ENCODE data around the gene SLC39A13.
A peak's percentile ranks its signal among the peaks of the same experiment; 100 is the strongest.

The SLC39A13 gene

GRCh38 chr11:47407746-47408590 lies at the start of gene SLC39A13:
SLC39A13 (plus strand) TSS chr11:47408590; CDS start chr11:47410095, 1,505 bp downstream.
- peak; percentile 97 for DNase-seq (ENCODE audit: low spot score)

DNA sequence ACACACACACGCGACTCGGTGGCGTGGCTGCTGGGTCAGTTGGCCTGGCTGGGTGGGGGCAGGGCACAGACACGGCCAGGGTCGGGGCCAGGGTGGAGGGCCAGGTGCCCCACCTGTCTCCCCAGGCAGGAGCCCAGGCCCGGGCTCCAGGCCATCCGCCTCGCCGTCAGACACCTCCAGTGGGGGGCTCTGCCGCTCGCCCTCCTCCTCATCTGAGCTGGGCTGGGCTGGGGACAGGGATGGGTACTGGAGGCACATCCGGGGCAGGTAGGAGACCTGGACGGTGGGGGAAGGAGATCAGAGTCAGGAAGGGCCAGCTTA lies 49.7 kb upstream of the SLC39A13 start:
- DNase-seq (ENCODE audit: low spot score) = no peak

DNA sequence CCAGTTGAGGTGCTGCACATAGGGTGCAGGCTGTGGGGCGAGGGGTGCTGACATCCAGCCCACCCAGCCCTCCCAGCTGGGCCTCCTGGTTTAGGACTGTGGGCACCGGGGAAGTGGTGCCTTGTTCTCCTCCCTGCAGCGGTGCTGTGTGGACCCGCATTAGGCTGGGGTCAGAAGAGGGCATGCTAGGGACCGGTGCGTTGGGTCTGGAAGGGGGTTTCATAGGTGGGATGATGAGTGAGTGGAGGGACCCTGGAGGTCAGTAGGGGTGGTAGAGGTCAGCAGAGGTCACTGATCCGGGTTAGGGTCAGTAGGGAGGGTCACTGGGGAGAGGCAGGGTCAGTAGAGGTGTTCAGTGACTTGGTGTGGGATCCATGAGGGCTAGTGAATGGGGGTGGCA lies 49.2 kb upstream of the SLC39A13 start:
- no peak for DNase-seq (ENCODE audit: low spot score)

DNA sequence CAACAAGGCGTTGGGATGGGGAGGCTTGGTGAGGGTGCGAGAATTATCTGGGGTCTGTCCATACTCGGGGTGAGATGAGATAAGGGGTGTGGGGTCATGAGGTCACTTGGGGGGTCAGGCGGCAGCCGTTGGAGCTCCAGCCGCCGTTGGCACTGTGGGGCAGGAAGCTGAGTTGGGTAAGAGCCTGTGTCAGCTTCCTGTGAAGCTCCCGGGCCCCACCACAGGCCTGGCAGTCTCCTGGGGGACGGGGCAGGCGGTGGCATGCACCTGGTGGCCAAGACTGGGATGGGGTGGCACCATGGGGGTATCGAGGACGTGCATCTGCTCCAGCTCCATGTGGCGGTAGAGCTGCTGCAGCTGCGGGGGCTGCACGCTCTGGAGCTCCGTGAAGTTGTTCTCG lies 48.8 kb upstream of the SLC39A13 start:
- DNase-seq (ENCODE audit: low spot score) = no peak

DNA sequence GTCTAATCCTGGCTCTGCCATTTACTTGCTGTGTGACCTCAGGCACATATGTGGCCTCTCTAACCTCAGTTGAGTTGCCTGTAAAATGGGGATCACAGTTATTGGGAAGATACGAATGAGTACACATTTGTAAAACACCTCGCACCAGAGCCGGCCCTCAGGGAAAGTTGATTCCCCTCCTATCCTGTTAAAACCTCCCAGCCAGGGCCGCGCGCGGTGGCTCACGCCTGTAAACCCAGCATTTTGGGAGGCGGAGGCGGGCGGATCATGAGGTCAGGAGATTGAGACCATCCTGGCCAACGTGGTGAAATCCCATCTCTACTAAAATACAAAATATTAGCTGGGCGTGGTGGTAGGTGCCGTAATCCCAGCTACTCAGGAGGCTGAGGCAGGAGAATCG lies 48.0 kb upstream of the SLC39A13 start:
- no peak for DNase-seq (ENCODE audit: low spot score)

- no peak for DNase-seq (ENCODE audit: low spot score)
These were observed 47.0 kb upstream of the SLC39A13 start for GRCh38 chr11:47361419-47361818.

- DNase-seq (ENCODE audit: low spot score) = no peak
These were observed 42.3 kb upstream of the SLC39A13 start for GRCh38 chr11:47366020-47366490.

DNA sequence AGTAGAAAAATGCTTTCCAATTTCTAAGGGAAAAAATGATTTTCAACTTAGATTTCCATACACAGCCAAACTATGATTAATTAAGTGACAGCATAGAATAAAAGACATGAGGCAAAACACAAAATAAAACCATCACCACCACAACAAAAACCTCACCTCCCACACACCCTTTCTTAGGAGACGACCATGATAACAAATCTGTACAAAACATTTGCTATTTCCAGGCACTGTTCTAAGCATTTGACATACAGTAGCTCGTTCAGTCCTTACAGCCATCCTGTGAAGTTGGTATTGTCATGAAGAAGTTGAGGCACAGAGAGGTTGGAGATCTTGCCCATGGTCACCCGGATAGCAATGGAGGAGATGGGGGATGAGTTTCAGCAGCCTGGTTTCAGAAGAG lies 38.7 kb upstream of the SLC39A13 start:
- no peak for DNase-seq (ENCODE audit: low spot score)

DNA sequence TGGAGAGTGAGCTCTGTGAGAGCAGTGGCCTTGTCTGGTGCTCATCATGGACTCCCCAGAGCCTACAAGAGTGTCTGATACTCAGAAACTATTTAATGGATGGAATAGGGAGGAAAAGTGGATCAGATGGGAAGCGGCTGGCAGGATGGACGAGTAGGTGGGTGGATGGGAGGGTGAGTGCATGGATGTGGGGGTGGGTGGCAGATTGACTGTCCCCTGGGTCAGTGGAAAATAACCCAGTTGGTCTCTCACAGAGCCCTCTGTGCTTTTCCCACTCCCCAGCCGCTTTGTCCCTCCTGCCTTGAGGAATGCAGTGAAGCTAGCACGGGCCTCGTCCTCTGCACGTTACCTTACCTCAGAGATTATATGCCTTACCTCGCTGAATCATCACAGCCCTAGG lies 36.0 kb upstream of the SLC39A13 start:
- DNase-seq (ENCODE audit: low spot score) = no peak

- peak; percentile 92 for DNase-seq (ENCODE audit: low spot score)
These were observed 34.3 kb upstream of the SLC39A13 start for GRCh38 chr11:47373876-47374719.

DNA sequence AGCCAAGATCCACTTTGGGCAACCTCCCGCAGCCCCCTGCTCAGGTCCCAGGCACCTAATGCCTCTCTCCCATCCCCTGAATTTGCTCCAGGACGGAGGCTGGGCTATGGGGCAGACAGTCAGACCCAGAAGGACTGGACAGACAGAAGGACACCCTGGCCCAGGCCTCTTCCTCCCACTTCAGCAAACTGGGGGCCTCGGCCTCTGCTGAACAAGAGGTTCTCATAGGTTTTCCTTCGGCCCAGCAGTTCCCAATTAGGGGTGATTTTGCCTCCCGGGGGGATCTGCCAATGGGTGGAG lies 33.7 kb upstream of the SLC39A13 start:
- DNase-seq (ENCODE audit: low spot score) = no peak

DNA sequence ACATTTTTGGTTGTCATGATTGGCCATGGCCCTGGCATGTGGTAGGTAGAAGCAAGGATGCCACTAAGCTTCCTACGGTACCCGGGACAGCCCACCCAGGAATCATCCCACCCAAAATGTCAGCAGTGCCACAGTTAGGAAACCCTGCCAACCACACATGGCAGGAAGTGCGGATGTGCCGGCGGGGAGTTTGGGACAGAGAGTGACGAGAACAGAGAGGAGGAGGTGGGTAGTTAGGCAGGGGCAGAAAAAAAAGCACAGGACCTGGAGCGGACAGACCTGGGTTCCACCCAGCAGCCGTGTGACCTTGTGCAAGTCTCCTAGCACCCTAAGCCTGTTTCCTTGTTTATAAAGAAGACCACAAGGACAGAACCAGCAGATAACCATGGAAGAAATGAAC lies 33.4 kb upstream of the SLC39A13 start:
- no peak for DNase-seq (ENCODE audit: low spot score)

GRCh38 chr11:47375546-47376085 lies 32.8 kb upstream of the SLC39A13 start:
- DNase-seq (ENCODE audit: low spot score) = no peak

DNA sequence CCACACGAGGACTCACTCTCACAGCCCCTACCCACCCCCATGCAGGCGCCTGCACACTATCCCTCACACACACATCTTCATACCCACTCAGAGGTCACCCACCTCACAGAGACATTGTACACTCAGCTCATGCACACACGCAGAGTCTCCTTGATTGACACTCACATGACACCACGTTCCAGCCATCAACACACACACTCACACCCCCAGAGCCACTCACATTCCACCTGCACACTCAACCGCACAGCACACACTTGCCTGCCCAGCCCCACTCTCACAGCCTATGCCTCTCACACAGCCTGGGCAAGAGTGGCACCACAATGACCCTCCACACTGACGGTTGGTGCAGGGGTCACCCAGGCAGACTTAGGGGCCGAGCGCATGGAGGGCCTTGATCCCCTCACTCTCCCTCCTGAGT lies 32.3 kb upstream of the SLC39A13 start:
- no peak for DNase-seq (ENCODE audit: low spot score)

GRCh38 chr11:47376525-47377371 lies 31.6 kb upstream of the SLC39A13 start:
- peak; percentile 27 for DNase-seq (ENCODE audit: low spot score)

GRCh38 chr11:47377571-47378009 lies 30.8 kb upstream of the SLC39A13 start:
- DNase-seq (ENCODE audit: low spot score) = no peak

DNA sequence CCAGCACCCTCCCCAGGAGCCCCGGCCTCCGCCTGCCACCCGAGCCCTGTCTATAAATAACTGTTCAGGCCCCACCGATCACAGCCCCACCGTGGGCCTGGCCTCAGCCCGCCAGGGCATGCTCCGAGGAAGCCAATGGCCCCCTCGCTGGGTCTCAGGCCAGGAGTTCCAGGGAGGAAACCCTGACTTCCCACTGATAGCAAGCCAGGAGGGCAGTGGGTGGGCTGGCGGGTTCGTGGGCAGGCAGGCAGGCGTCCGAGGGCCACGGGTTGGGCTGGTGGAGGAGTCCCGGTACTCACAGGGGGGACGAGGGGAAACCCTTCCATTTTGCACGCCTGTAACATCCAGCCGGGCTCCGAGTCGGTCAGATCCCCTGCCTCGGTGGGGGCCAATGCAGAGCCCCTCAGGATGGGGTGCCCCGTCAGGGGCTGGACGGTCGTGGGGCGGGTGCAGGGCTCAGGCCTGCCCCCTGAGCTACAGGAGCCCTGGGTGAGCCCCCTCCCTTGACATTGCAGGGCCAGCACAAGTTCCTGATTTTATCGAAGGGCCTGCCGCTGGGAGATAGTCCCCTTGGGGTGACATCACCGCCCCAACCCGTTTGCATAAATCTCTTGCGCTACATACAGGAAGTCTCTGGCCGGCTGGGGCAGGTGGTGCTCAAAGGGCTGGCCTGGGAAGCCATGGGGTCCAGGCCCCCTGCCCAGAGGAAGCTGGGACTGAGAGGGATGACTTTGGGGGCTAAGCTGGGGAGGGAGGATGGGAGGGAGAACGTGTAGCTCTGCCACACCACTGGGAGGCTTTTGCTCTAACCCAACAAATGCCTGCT lies 30.2 kb upstream of the SLC39A13 start, which contains the start of gene SPI1:
Gene SPI1, minus strand, starts transcription at position 538 of the 826 bp plus-strand sequence. Its CDS starts 194 bp downstream, at position 344.
- peak; percentile 17 for DNase-seq (ENCODE audit: low spot score)

DNA sequence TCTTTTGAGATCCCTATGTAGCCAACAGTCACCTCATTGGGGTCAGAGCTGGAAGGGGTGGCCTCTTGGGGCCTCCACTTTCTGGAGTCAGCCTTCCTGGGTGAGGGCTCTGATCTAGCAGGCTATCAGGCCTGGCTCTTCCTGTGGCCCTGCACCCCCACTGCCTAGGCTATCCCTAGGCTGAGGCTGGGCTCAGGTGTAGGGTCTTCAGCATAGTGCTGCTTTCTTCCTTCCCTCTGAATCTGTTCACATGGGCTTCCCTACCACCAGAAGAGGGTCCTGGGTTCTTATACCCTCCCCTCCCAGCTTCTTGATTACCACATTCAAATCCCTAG lies 29.6 kb upstream of the SLC39A13 start:
- DNase-seq (ENCODE audit: low spot score) = no peak

DNA sequence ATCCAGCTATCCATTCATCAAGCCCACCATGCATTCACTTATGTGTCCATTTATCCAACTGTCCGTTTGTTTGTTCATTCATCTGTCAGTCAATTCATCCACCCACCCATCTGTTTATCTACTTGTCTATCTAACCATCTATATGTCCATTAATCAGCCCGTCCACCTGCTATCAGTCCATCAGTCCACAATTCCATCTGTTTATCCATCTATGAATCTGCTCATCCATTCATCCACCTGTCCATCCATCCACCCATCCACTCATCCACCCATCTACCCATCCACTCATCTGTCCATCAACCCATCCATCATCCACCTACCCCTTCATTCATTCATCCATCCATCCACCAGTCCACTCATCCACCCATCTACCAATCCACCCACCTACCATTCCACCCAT lies 29.1 kb upstream of the SLC39A13 start:
- DNase-seq (ENCODE audit: low spot score) = no peak

DNA sequence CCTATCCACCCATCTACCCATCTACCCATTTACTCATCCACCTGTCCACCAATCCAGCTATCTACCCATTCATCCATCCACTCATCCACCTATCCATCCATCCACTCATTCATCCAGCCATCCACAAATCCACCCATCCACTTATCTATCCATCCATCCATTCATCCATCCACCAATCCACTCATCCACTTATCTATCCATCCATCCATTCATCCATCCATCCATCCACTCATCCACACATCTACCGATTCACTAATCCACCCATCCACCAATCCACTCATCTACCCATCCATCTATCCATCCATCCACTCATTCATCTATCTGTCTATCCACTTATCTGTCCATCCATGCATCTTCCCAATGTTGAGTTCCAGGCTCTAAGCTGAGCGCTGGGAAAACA lies 28.3 kb upstream of the SLC39A13 start:
- DNase-seq (ENCODE audit: low spot score) = no peak

- no peak for DNase-seq (ENCODE audit: low spot score)
These were observed 25.3 kb upstream of the SLC39A13 start for GRCh38 chr11:47383071-47383470.

All from D341Med (cell line).